Heart left ventricle (tissue), 16 donors: Measurements from ENCODE around the gene ARHGEF7. TPM values are rescaled to one million over a fixed set of nuclear protein-coding genes. Genes with fewer than 3 reads are reported as not detected.
A peak's percentile ranks its signal among the peaks of the same experiment; 100 is the strongest.

Source experiments
- ATAC-seq, 4 donors: fragments of 200-7000 bp; cut with Tn5 transposase; one replicate each; pipeline ENCODE4 v1.9.1; 2020 to 2022; ENCODE audit warnings: moderate library complexity in 4 of 4, mild to moderate bottlenecking in 3 of 4, moderate number of reproducible peaks in 1 of 4
- DNase-seq, 5 donors: peaks; one replicate each; pipeline ENCODE4 v3.0.0-alpha.2; 2020
- H3K27ac ChIP-seq, 12 donors: fragments of 200-600 bp; sonication (generic) in 4 of 12; one replicate each; pipeline versions ENCODE4 v1.5.0 to v1.8.0; 2016 to 2022; ENCODE audit warnings: mild to moderate bottlenecking in 2 of 12
- H3K27me3 ChIP-seq, 9 donors: fragments of 200-600 bp; sonication (generic) in 2 of 9; one replicate each; pipeline versions ENCODE4 v1.5.1 to v1.8.0; 2016 to 2022; ENCODE audit warnings: mild to moderate bottlenecking in 3 of 9
- H3K36me3 ChIP-seq, 9 donors: fragments of 200-600 bp; sonication (generic) in 2 of 9; one replicate each; pipeline versions ENCODE4 v1.5.0 to v1.8.0; 2018 to 2022; ENCODE audit warnings: mild to moderate bottlenecking in 2 of 9
- H3K4me1 ChIP-seq, 12 donors: fragments of 200-600 bp; sonication (generic) in 4 of 12; one replicate each; pipeline versions ENCODE4 v1.5.0 to v1.8.0; 2016 to 2022; ENCODE audit warnings: mild to moderate bottlenecking in 3 of 12
- H3K4me3 ChIP-seq, 12 donors: fragments of 200-600 bp; sonication (generic) in 4 of 12; one replicate each; pipeline versions ENCODE4 v1.5.0 to v1.8.0; 2017 to 2022; ENCODE audit warnings: mild to moderate bottlenecking in 9 of 12, moderate library complexity in 4 of 12
- H3K9me3 ChIP-seq, 12 donors: fragments of 200-600 bp; sonication (generic) in 4 of 12; one replicate each; pipeline versions ENCODE4 v1.5.0 to v1.8.0; 2016 to 2022; ENCODE audit warnings: mild to moderate bottlenecking in 1 of 12
- CTCF ChIP-seq, 12 donors: fragments of 200-600 bp; sonication (generic) in 4 of 12; IDR thresholded peaks; one replicate each; pipeline versions ENCODE4 v1.5.0 to v1.8.0; 2018 to 2022; ENCODE audit warnings: antibody characterized with exemption in 12 of 12, mild to moderate bottlenecking in 5 of 12
- POLR2A ChIP-seq, 2 donors: fragments of 450-650 bp; IDR thresholded peaks; one replicate each; pipeline ENCODE4 v1.6.1; 2017; ENCODE audit warnings: antibody characterized with exemption in 2 of 2, mild to moderate bottlenecking in 2 of 2, moderate library complexity in 2 of 2
- WGBS, 4 donors: extraction: QIAGEN DNeasy Blood & Tissue Kit in 2 of 4; methylation state at CpG; one replicate each; pipeline versions ENCODE4 v1.1.5 to v1.1.7; 2013 to 2018; 5-methylcytosine and 5-hydroxymethylcytosine counted together
- intact Hi-C, 10 donors: fragments of 100-400 bp; cut with DNase I; formaldehyde crosslinking; loops; one replicate each; pipeline versions ENCODE4 v1.11.1 to v1.14.2; 2022
- polyA plus RNA-seq, 2 donors: library from polyadenylated mRNA; stranded (reverse); fragments of 200-250 nt; gene quantifications; one replicate each; pipeline ENCODE4 v1.2.3, GENCODE V29; 2013
- total RNA-seq, 9 donors: library from RNA; depleted of rRNA in 2 of 9; stranded (reverse); fragments of >200 nt in 2 of 9; fragmentation: NEBNext Ultra II Directional in 3 of 9; extraction: Animal tissue kit (Norgen Biotek cat#: 25700) in 3 of 9; gene quantifications; one replicate each; pipeline versions ENCODE4 v1.1.0 to v1.2.4, GENCODE V29; 2016 to 2023
- donor health status: ischemic (EF 13 %, LVEDD 7.1; RV severe dilation, severe dysfunction).
- donor health status: healthy with polysubstance abuse.
- donor health status: DM: no; HTN: yes; CAD: no.
- donor health status: DM: no; HTN: no; CAD: no.
- donor health status: ischemic (EF 25% LVEDD 6.9; RV normal size, moderate dysfunction).
- donor health status: ischemic (EF 25% LVEDD 5.7; RV mildly dilated, moderate dysfunction).
- donor health status: healthy.
- donor health status: DM: yes; HTN: yes; CAD: no.
- donor health status: ischemic (EF 35%, LVEDD 5.7; RV mildly dilated, moderate dysfunction).
- donor health status: nonischemic (EF 11% LVEDD 7.7; RV severe dilation, severe dysfunction).
- donor health status: DM: yes; HTN: yes; CAD: no.
- donor health status: PGD.
- donor health status: ischemic (EF 29% LVEDD 5.4; RV normal size, mild dysfunction).
- donor health status: nonischemic (EF 23%, LVEDD 6.1; RV moderate dilation, normal function).

Gene ARHGEF7
- total and polyA plus RNA-seq, 11 donors: 16.6 to 60.9 (median 37.5) TPM

- TF ChIP-seq POLR2A (IDR thresholded peaks at IDR 0.05): no peak
- TF ChIP-seq CTCF (IDR thresholded peaks at IDR 0.05): no peak
- 58 to 78% (median 70%) methylated on average over 5 of the region's 5 CpGs for WGBS, 4 donors
- H3K4me1 ChIP-seq: peaks cover 0 to 55% (median 22%) of the 10 kb centered on the region in 12 donors
- DNase-seq (no peak), ATAC-seq (no peak)
- H3K27ac ChIP-seq: peak overlapping the region in 2 of 12 donors; percentile 12 to 25
- no peaks in the 10 kb centered on the region for H3K9me3 ChIP-seq
- peaks cover 0 to 90% (median 59%) of the 10 kb centered on the region in 9 donors for H3K36me3 ChIP-seq
- no peaks in the 10 kb centered on the region for H3K27me3 ChIP-seq
- intact Hi-C loops: loop anchor here in 1 of 10 donors (10.0 kb wide), 1 partner anchor 115 kb away; no protein-coding TSS in a partner anchor
- H3K4me3 ChIP-seq: peak overlapping the region in 1 of 12 donors; percentile 4
These were observed 155.0 kb downstream of the ARHGEF7 start for GRCh38 chr13:111270126-111270525.

GRCh38 chr13:111270765-111271698 is 155.9 kb downstream of the ARHGEF7 start:
- Histone ChIP-seq H3K4me1 (peaks cover 0 to 55% (median 22%) of the 10 kb centered on the region in 12 donors), H3K27me3 (no peaks in the 10 kb centered on the region), H3K27ac (peak overlapping the region in 3 of 12 donors; percentile 12 to 25 (median 20)), H3K4me3 (no peak overlapping the region), H3K36me3 (peaks cover 0 to 90% (median 62%) of the 10 kb centered on the region in 9 donors), H3K9me3 (no peaks in the 10 kb centered on the region)
- DNase-seq (no peak), ATAC-seq (peak in 1 of 4 donors; percentile 41)
- 86 to 91% (median 89%) methylated on average over 18 to 20 of the region's 20 CpGs for WGBS, 4 donors
- no peak for TF ChIP-seq CTCF (IDR thresholded peaks at IDR 0.05)
- no peak for TF ChIP-seq POLR2A (IDR thresholded peaks at IDR 0.05)
- intact Hi-C loops: loop anchor here in 1 of 10 donors (10.0 kb wide), 1 partner anchor 116 kb away; no protein-coding TSS in a partner anchor

- peak in 2 of 4 donors; percentile 15 to 29 for ATAC-seq
- intact Hi-C loops: loop anchor here in 1 of 10 donors (10.0 kb wide), 1 partner anchor 117 kb away; no protein-coding TSS in a partner anchor
These were observed 157.0 kb downstream of the ARHGEF7 start for GRCh38 chr13:111272117-111272516.

More at GRCh38 chr13:111272117-111272516, 157.0 kb downstream of the ARHGEF7 start:
- no peak for TF ChIP-seq CTCF (IDR thresholded peaks at IDR 0.05)
- TF ChIP-seq POLR2A (IDR thresholded peaks at IDR 0.05): no peak
- no peak for DNase-seq
- Histone ChIP-seq H3K27ac (peak overlapping the region in 2 of 12 donors; percentile 15 to 72), H3K4me3 (no peak overlapping the region), H3K27me3 (no peaks in the 10 kb centered on the region), H3K4me1 (peaks cover 0 to 54% (median 22%) of the 10 kb centered on the region in 12 donors), H3K9me3 (no peaks in the 10 kb centered on the region), H3K36me3 (peaks cover 0 to 92% (median 66%) of the 10 kb centered on the region in 9 donors)
- WGBS, 4 donors: 54 to 72% (median 56%) methylated on average over 7 of the region's 7 CpGs
